Memory B cell (primary cell): ENCODE data around the gene ROBO1.

Experiments
- ATAC-seq: fragments of 150-1000 bp; cut with Tn5 transposase; 2 replicates; pipeline ENCODE4 v1.10.0; 2021; ENCODE audit warnings: low read depth, mild to moderate bottlenecking, moderate library complexity
- DNase-seq, 2 donors: peaks; one replicate each; pipeline ENCODE4 v3.0.0; 2022; ENCODE audit warnings: low spot score in 2 of 2
- H3K27ac Mint-ChIP-seq: one replicate; pipeline ENCODE4 v1.8.0; 2022; ENCODE audit warnings: mild to moderate bottlenecking, moderate library complexity, mixed read lengths
- H3K27me3 Mint-ChIP-seq: one replicate; pipeline ENCODE4 v1.8.0; 2022; ENCODE audit warnings: mixed read lengths
- H3K36me3 Mint-ChIP-seq: one replicate; pipeline ENCODE4 v1.8.0; 2022; ENCODE audit warnings: mild to moderate bottlenecking, mixed read lengths
- H3K4me1 Mint-ChIP-seq: one replicate; pipeline ENCODE4 v1.8.0; 2022; ENCODE audit warnings: mixed read lengths
- H3K4me3 Mint-ChIP-seq: one replicate; pipeline ENCODE4 v1.8.0; 2022; ENCODE audit warnings: mild to moderate bottlenecking, moderate library complexity, mixed read lengths
- H3K9me3 Mint-ChIP-seq: one replicate; pipeline ENCODE4 v1.8.0; 2022; ENCODE audit warnings: mixed read lengths

ROBO1 gene

GRCh38 chr3:78822726-78823125 is 945.1 kb downstream of the ROBO1 start:
- Mint-ChIP-seq H3K36me3 (no peaks in the 10 kb centered on the region), H3K4me1 (no peaks in the 10 kb centered on the region), H3K27me3 (no peaks in the 10 kb centered on the region), H3K4me3 (no peak overlapping the region), H3K9me3 (peaks cover 3% of the 10 kb centered on the region), H3K27ac (no peak overlapping the region)
- ATAC-seq (no peak), DNase-seq (no peak)

- Mint-ChIP-seq H3K4me3 (no peak overlapping the region), H3K36me3 (no peaks in the 10 kb centered on the region), H3K9me3 (peaks cover 3% of the 10 kb centered on the region), H3K27me3 (no peaks in the 10 kb centered on the region), H3K27ac (no peak overlapping the region), H3K4me1 (no peaks in the 10 kb centered on the region)
- no peak for ATAC-seq
- no peak for DNase-seq
These were observed 947.3 kb downstream of the ROBO1 start for GRCh38 chr3:78820542-78820941.

GRCh38 chr3:78818161-78818985 is 949.4 kb downstream of the ROBO1 start:
- no peak overlapping the region for H3K4me3 Mint-ChIP-seq
- no peaks in the 10 kb centered on the region for H3K27me3 Mint-ChIP-seq

GRCh38 chr3:78814893-78815562 is 952.8 kb downstream of the ROBO1 start:
- H3K36me3 Mint-ChIP-seq, result no peaks in the 10 kb centered on the region
- H3K9me3 Mint-ChIP-seq, result peaks cover 13% of the 10 kb centered on the region
- no peak overlapping the region for H3K27ac Mint-ChIP-seq
- H3K27me3 Mint-ChIP-seq, result no peaks in the 10 kb centered on the region
- no peak overlapping the region for H3K4me3 Mint-ChIP-seq
- no peaks in the 10 kb centered on the region for H3K4me1 Mint-ChIP-seq
- DNase-seq, result no peak
- no peak for ATAC-seq

More at GRCh38 chr3:78818161-78818985, 949.4 kb downstream of the ROBO1 start:
- Mint-ChIP-seq H3K4me1 (no peaks in the 10 kb centered on the region), H3K9me3 (peaks cover 6% of the 10 kb centered on the region), H3K36me3 (no peaks in the 10 kb centered on the region), H3K27ac (no peak overlapping the region)
- DNase-seq, result no peak
- ATAC-seq, result no peak

GRCh38 chr3:78812166-78812565 is 955.6 kb downstream of the ROBO1 start:
- Mint-ChIP-seq H3K36me3 (no peaks in the 10 kb centered on the region), H3K27me3 (no peaks in the 10 kb centered on the region), H3K27ac (no peak overlapping the region), H3K9me3 (peaks cover 10% of the 10 kb centered on the region), H3K4me3 (no peak overlapping the region), H3K4me1 (no peaks in the 10 kb centered on the region)
- ATAC-seq (no peak), DNase-seq (no peak)

GRCh38 chr3:78809966-78810365 is 957.8 kb downstream of the ROBO1 start:
- ATAC-seq (no peak), DNase-seq (no peak)
- no peak overlapping the region for H3K4me3 Mint-ChIP-seq
- no peak overlapping the region for H3K27ac Mint-ChIP-seq
- no peaks in the 10 kb centered on the region for H3K4me1 Mint-ChIP-seq
- no peaks in the 10 kb centered on the region for H3K36me3 Mint-ChIP-seq
- H3K27me3 Mint-ChIP-seq, result no peaks in the 10 kb centered on the region
- H3K9me3 Mint-ChIP-seq, result peaks cover 9% of the 10 kb centered on the region

GRCh38 chr3:78804251-78805037 is 963.4 kb downstream of the ROBO1 start:
- peaks cover 3% of the 10 kb centered on the region for H3K4me1 Mint-ChIP-seq
- ATAC-seq, result no peak
- H3K4me3 Mint-ChIP-seq, result no peak overlapping the region
- H3K27ac Mint-ChIP-seq, result no peak overlapping the region
- DNase-seq, result no peak
- peaks cover 6% of the 10 kb centered on the region for H3K9me3 Mint-ChIP-seq
- H3K36me3 Mint-ChIP-seq, result no peaks in the 10 kb centered on the region
- H3K27me3 Mint-ChIP-seq, result no peaks in the 10 kb centered on the region

- DNase-seq, result no peak
These were observed 965.3 kb downstream of the ROBO1 start for GRCh38 chr3:78802562-78802930.

GRCh38 chr3:78801926-78802561 is 965.8 kb downstream of the ROBO1 start:
- DNase-seq (no peak), ATAC-seq (no peak)
- H3K4me3 Mint-ChIP-seq, result no peak overlapping the region

More at GRCh38 chr3:78802562-78802930, 965.3 kb downstream of the ROBO1 start:
- Mint-ChIP-seq H3K4me3 (no peak overlapping the region), H3K4me1 (peaks cover 3% of the 10 kb centered on the region), H3K27ac (no peak overlapping the region), H3K36me3 (no peaks in the 10 kb centered on the region), H3K27me3 (no peaks in the 10 kb centered on the region), H3K9me3 (peaks cover 6% of the 10 kb centered on the region)
- ATAC-seq, result no peak

GRCh38 chr3:78799681-78800080 is 968.1 kb downstream of the ROBO1 start:
- no peaks in the 10 kb centered on the region for H3K27me3 Mint-ChIP-seq

More at GRCh38 chr3:78801926-78802561, 965.8 kb downstream of the ROBO1 start:
- H3K27me3 Mint-ChIP-seq, result no peaks in the 10 kb centered on the region
- H3K27ac Mint-ChIP-seq, result no peak overlapping the region
- peaks cover 6% of the 10 kb centered on the region for H3K9me3 Mint-ChIP-seq
- H3K4me1 Mint-ChIP-seq, result peaks cover 3% of the 10 kb centered on the region
- H3K36me3 Mint-ChIP-seq, result no peaks in the 10 kb centered on the region

GRCh38 chr3:78798266-78798832 is 969.4 kb downstream of the ROBO1 start:
- peaks cover 3% of the 10 kb centered on the region for H3K4me1 Mint-ChIP-seq
- H3K27me3 Mint-ChIP-seq, result no peaks in the 10 kb centered on the region
- no peaks in the 10 kb centered on the region for H3K36me3 Mint-ChIP-seq
- DNase-seq, result no peak
- H3K4me3 Mint-ChIP-seq, result no peak overlapping the region
- no peak for ATAC-seq
- H3K27ac Mint-ChIP-seq, result no peak overlapping the region
- H3K9me3 Mint-ChIP-seq, result peaks cover 12% of the 10 kb centered on the region

More at GRCh38 chr3:78799681-78800080, 968.1 kb downstream of the ROBO1 start:
- Mint-ChIP-seq H3K27ac (no peak overlapping the region), H3K4me3 (no peak overlapping the region), H3K9me3 (peaks cover 12% of the 10 kb centered on the region), H3K4me1 (peaks cover 3% of the 10 kb centered on the region), H3K36me3 (no peaks in the 10 kb centered on the region)
- ATAC-seq, result no peak
- DNase-seq, result no peak

GRCh38 chr3:78794431-78794830 is 973.4 kb downstream of the ROBO1 start:
- ATAC-seq, result no peak
- H3K27ac Mint-ChIP-seq, result no peak overlapping the region
- H3K9me3 Mint-ChIP-seq, result peaks cover 8% of the 10 kb centered on the region

GRCh38 chr3:78792733-78793132 is 975.1 kb downstream of the ROBO1 start:
- no peak overlapping the region for H3K4me3 Mint-ChIP-seq
- DNase-seq (no peak), ATAC-seq (no peak)
- no peak overlapping the region for H3K27ac Mint-ChIP-seq
- H3K36me3 Mint-ChIP-seq, result no peaks in the 10 kb centered on the region
- H3K9me3 Mint-ChIP-seq, result peaks cover 8% of the 10 kb centered on the region
- H3K4me1 Mint-ChIP-seq, result no peaks in the 10 kb centered on the region
- no peaks in the 10 kb centered on the region for H3K27me3 Mint-ChIP-seq

More at GRCh38 chr3:78794431-78794830, 973.4 kb downstream of the ROBO1 start:
- Mint-ChIP-seq H3K27me3 (no peaks in the 10 kb centered on the region), H3K36me3 (no peaks in the 10 kb centered on the region), H3K4me3 (no peak overlapping the region), H3K4me1 (no peaks in the 10 kb centered on the region)
- no peak for DNase-seq
